Endothelial cell of umbilical vein (primary cell): Measurements from ENCODE around the gene PRICKLE4. TPM values are rescaled to one million over a fixed set of nuclear protein-coding genes. Genes with fewer than 3 reads are reported as not detected.

Source experiments
- BruUV-seq: library from RNA; stranded (reverse); fragments of 400-500 nt; replicated peaks from 2 replicates; lab custom pipeline; 2021; lab: Mats Ljungman, UMichigan
- CTCF ChIA-PET: fragments of 300-600, 350-600 bp; sonication (Branson Sonifier 250); formaldehyde crosslinking; loops from one replicate; lab custom pipeline; 2021; ENCODE audit warnings: antibody characterized with exemption, inconsistent platforms; lab: Charles Lee
- POLR2A ChIA-PET: fragments of 300-600, 350-600 bp; sonication (Branson Sonifier 250); formaldehyde crosslinking; loops from one replicate; lab custom pipeline; 2021; ENCODE audit warnings: antibody characterized with exemption, inconsistent platforms; lab: Charles Lee
- DNase-seq: peaks from one replicate; pipeline ENCODE4 v3.0.0-alpha.2; 2011; ENCODE audit warnings: low read depth, low spot score
- FAIRE-seq: peaks from 2 replicates; lab custom pipeline; 2011; peaks lifted over from hg19 to GRCh38; lab: Jason Lieb, UNC
- H2AFZ ChIP-seq: 2 replicates; pipeline ENCODE4 v1.6.0; 2012; ENCODE audit warnings: low read depth, low read length, control low read depth, inconsistent platforms
- H3K27ac ChIP-seq: 2 replicates; pipeline ENCODE4 v1.5.1; 2011; ENCODE audit warnings: low read depth, mild to moderate bottlenecking, control low read depth, low read length, moderate library complexity; ENCODE audit not compliant: insufficient read depth
- H3K27me3 ChIP-seq, 2 experiments: 2 replicates each; pipeline versions ENCODE4 v1.6.0 to v1.6.1; 2011; ENCODE audit warnings: low read length in 2 of 2, mixed read lengths in 1 of 2; ENCODE audit not compliant: control insufficient read depth in 2 of 2, insufficient read depth in 2 of 2
- H3K36me3 ChIP-seq, 2 experiments: 2 replicates in 1 of 2; 3 replicates in 1 of 2; pipeline ENCODE4 v1.5.1; 2011; ENCODE audit warnings: low read length in 2 of 2, mild to moderate bottlenecking in 1 of 2, moderate library complexity in 1 of 2; ENCODE audit not compliant: control insufficient read depth in 2 of 2, insufficient read depth in 2 of 2; ENCODE audit errors: extremely low read depth in 1 of 2
- H3K4me1 ChIP-seq: 3 replicates; pipeline ENCODE4 v1.5.1; 2011; ENCODE audit warnings: mild to moderate bottlenecking, low read length; ENCODE audit not compliant: control insufficient read depth, insufficient read depth; ENCODE audit errors: extremely low read depth
- H3K4me2 ChIP-seq: 2 replicates; pipeline ENCODE4 v1.6.1; 2011; ENCODE audit warnings: low read length, control low read depth, mixed read lengths; ENCODE audit not compliant: insufficient read depth
- H3K4me3 ChIP-seq, 3 experiments: fragments of 200-600 bp in 1 of 3; sonication (generic), shearing (Covaris generic) in 1 of 3; replicated peaks in 1 of 3; 2 replicates each; pipeline ENCODE4 v1.5.1; 2011 to 2016; ENCODE audit warnings: control low read depth in 3 of 3, low read length in 3 of 3, mild to moderate bottlenecking in 2 of 3, inconsistent platforms in 1 of 3, low read depth in 1 of 3, moderate library complexity in 1 of 3; ENCODE audit not compliant: insufficient read depth in 1 of 3
- H3K79me2 ChIP-seq: 2 replicates; pipeline ENCODE4 v1.6.0; 2012; ENCODE audit warnings: low read length, inconsistent platforms; ENCODE audit not compliant: control insufficient read depth, insufficient read depth
- H3K9ac ChIP-seq: replicated peaks from 2 replicates; pipeline ENCODE3; 2011; ENCODE audit warnings: low read length, control low read depth; ENCODE audit not compliant: insufficient read depth; ENCODE audit errors: extremely low read depth
- H3K9me1 ChIP-seq: replicated peaks from 3 replicates; pipeline ENCODE4 v1.6.0; 2011; ENCODE audit warnings: mild to moderate bottlenecking, low read length; ENCODE audit not compliant: control insufficient read depth, insufficient read depth; ENCODE audit errors: extremely low read depth
- H3K9me3 ChIP-seq: replicated peaks from 2 replicates; pipeline ENCODE4 v1.5.1; 2012; ENCODE audit warnings: low read length, inconsistent platforms; ENCODE audit not compliant: control insufficient read depth, insufficient read depth
- H4K20me1 ChIP-seq: replicated peaks from 2 replicates; pipeline ENCODE3; 2011; ENCODE audit warnings: mild to moderate bottlenecking, low read length; ENCODE audit not compliant: control insufficient read depth, insufficient read depth; ENCODE audit errors: extremely low read depth
- CTCF ChIP-seq, 2 donors: IDR thresholded peaks; 1 replicate in 1 of 2; 2 replicates in 1 of 2; pipeline ENCODE4 v1.5.1; 2011; ENCODE audit warnings: low read length in 2 of 2, mild to moderate bottlenecking in 2 of 2, moderate library complexity in 2 of 2, control low read depth in 1 of 2, inconsistent platforms in 1 of 2, low read depth in 1 of 2; ENCODE audit not compliant: insufficient read depth in 1 of 2; ENCODE audit errors: extremely low read depth in 1 of 2
- EZH2 ChIP-seq: IDR thresholded peaks from 2 replicates; pipeline ENCODE4 v1.6.1; 2012; ENCODE audit warnings: borderline replicate concordance, low read depth, mild to moderate bottlenecking, moderate library complexity, low read length, inconsistent platforms; ENCODE audit not compliant: severe bottlenecking
- FOS ChIP-seq: IDR thresholded peaks from 2 replicates; pipeline ENCODE4 v1.6.1; 2011; ENCODE audit warnings: mild to moderate bottlenecking, low read length, moderate library complexity, borderline replicate concordance; ENCODE audit not compliant: insufficient read depth
- GATA2 ChIP-seq: IDR thresholded peaks from 2 replicates; pipeline ENCODE4 v1.7.0; 2011; ENCODE audit warnings: low read depth, mild to moderate bottlenecking, moderate library complexity, mixed read lengths, low read length; ENCODE audit not compliant: insufficient read length, insufficient read depth
- JUN ChIP-seq: IDR thresholded peaks from 2 replicates; pipeline ENCODE4 v1.6.1; 2011; ENCODE audit warnings: borderline replicate concordance, low read depth; ENCODE audit not compliant: insufficient read length, insufficient read depth
- MAX ChIP-seq: IDR thresholded peaks from 2 replicates; pipeline ENCODE4 v1.6.1; 2011; ENCODE audit not compliant: insufficient read depth, insufficient read length
- MYC ChIP-seq: IDR thresholded peaks from one replicate; pipeline ENCODE4 v1.6.1; 2011; ENCODE audit warnings: mild to moderate bottlenecking, low read depth, low read length
- POLR2AphosphoS5 ChIP-seq: IDR thresholded peaks from 2 replicates; pipeline ENCODE4 v1.6.1; 2012; ENCODE audit warnings: low read depth, mild to moderate bottlenecking, control low read depth, low read length, moderate library complexity; ENCODE audit not compliant: insufficient read depth
- dilution Hi-C: fragments of 300-500 bp; cut with MboI; formaldehyde crosslinking; loops from one replicate; pipeline ENCODE4 v1.15.0; 2019; ENCODE audit warnings: low sequenced_read_pairs; ENCODE audit not compliant: extremely low pct_ligation_motif_present
- intact Hi-C: fragments of 100-400 bp; cut with micrococcal nuclease; formaldehyde crosslinking; loops from one replicate; pipeline ENCODE4 v1.10.0; 2022
- polyA plus RNA-seq, 4 experiments: library from polyadenylated mRNA; depleted of rRNA in 3 of 4; stranded (reverse) in 3 of 4; unstranded in 1 of 4; fragments of >200 nt; gene quantifications; 2 replicates each; pipeline versions ENCODE4 v1.2.1 to v1.2.3, GENCODE V29; 2011 to 2012; ENCODE audit warnings: missing spikeins in 1 of 4
- total RNA-seq: library from RNA; stranded (reverse); gene quantifications from 2 replicates; pipeline ENCODE4 v1.2.3, GENCODE V29; 2021

The PRICKLE4 gene
- total and polyA plus RNA-seq, 2 donors (not counting 3 experiments of a cell fraction or from before 2014, with no cell fraction given): 1.0 to 3.3 TPM

- no peak overlapping the region for H3K9ac ChIP-seq
- no TSS peak for BruUV-seq
- intact Hi-C loops: no loop called here
Observed at GRCh38 chr6:41740366-41741162, 40.0 kb upstream of the PRICKLE4 start.

More at GRCh38 chr6:41740366-41741162, 40.0 kb upstream of the PRICKLE4 start:
- FAIRE-seq: no peak
- peaks cover 4% of the 10 kb centered on the region for H3K4me1 ChIP-seq
- H2AFZ ChIP-seq: no peak overlapping the region
- no peaks in the 10 kb centered on the region for H3K36me3 ChIP-seq
- no peaks in the 10 kb centered on the region for H3K27me3 ChIP-seq
- ChIA-PET CTCF (no interaction called here), POLR2A (no interaction called here)
- no peak for DNase-seq
- no peaks in the 10 kb centered on the region for H3K9me3 ChIP-seq
- dilution Hi-C loops: no loop called here
- no peaks in the 10 kb centered on the region for H3K79me2 ChIP-seq
- TF ChIP-seq EZH2 (no peak), CTCF (IDR thresholded peaks at IDR 0.05; ENCODE audit: extremely low read depth in 1 of 2, insufficient read depth in 1 of 2, low read depth in 1 of 2, low read length in 2 of 2) (no peak), MAX (no peak), POLR2AphosphoS5 (no peak), FOS (no peak), GATA2 (no peak), JUN (no peak), MYC (no peak)
- no peaks in the 10 kb centered on the region for H4K20me1 ChIP-seq
- no peak overlapping the region for H3K27ac ChIP-seq
- no peak overlapping the region for H3K4me2 ChIP-seq
- H3K9me1 ChIP-seq: no peaks in the 10 kb centered on the region
- no peak overlapping the region for H3K4me3 ChIP-seq
